ENCODE measurements around the gene PCBP3. TPM values are rescaled to one million over a fixed set of nuclear protein-coding genes. Genes with fewer than 3 reads are reported as not detected.

PCBP3 gene
- total and polyA plus RNA-seq, 12 donors, result 1.7 to 15.8 (median 4.7) TPM

GRCh38 chr21:45695086-45695485, 51.6 kb downstream of the PCBP3 start:
- no peak for DNase-seq
- TF ChIP-seq POLR2A (IDR thresholded peaks at IDR 0.05), result no peak
- TF ChIP-seq CTCF (IDR thresholded peaks at IDR 0.05), result no peak
- H3K27me3 ChIP-seq, result no peaks in the 10 kb centered on the region
- intact Hi-C loops (cut with DNase I), result no loop called here
- H3K4me3 ChIP-seq, result no peak overlapping the region
- H3K4me1 ChIP-seq (replicated peaks in 1 of 2), result no peaks in the 10 kb centered on the region
- no peak overlapping the region for H3K27ac ChIP-seq
- no peaks in the 10 kb centered on the region for H3K9me3 ChIP-seq (replicated peaks in 1 of 3)
- no peaks in the 10 kb centered on the region for H3K36me3 ChIP-seq (replicated peaks in 1 of 2)
- 29 to 40% (median 33%) methylated on average over 2 of the region's 2 CpGs; no CpG with 5 or more reads in 1 of the 4 donors for WGBS, 4 donors

GRCh38 chr21:45698493-45699184, 55.1 kb downstream of the PCBP3 start:
- WGBS, 4 donors, result 58 to 74% (median 66%) methylated on average over 3 of the region's 3 CpGs
- Histone ChIP-seq H3K36me3 (replicated peaks in 1 of 2) (no peaks in the 10 kb centered on the region), H3K27ac (peak overlapping the region in 1 of 5 donors; percentile 44), H3K4me3 (no peak overlapping the region), H3K27me3 (no peaks in the 10 kb centered on the region), H3K4me1 (replicated peaks in 1 of 2) (no peaks in the 10 kb centered on the region), H3K9me3 (replicated peaks in 1 of 3) (no peaks in the 10 kb centered on the region)
- intact Hi-C loops (cut with DNase I), result no loop called here
- peak; percentile 33 to 79 (median 77) for DNase-seq
- no peak for TF ChIP-seq CTCF (IDR thresholded peaks at IDR 0.05)
- TF ChIP-seq POLR2A (IDR thresholded peaks at IDR 0.05), result no peak

GRCh38 chr21:45699251-45699942, 55.9 kb downstream of the PCBP3 start:
- no peak for DNase-seq
- H3K36me3 ChIP-seq (replicated peaks in 1 of 2), result no peaks in the 10 kb centered on the region
- no peaks in the 10 kb centered on the region for H3K4me1 ChIP-seq (replicated peaks in 1 of 2)
- no peaks in the 10 kb centered on the region for H3K27me3 ChIP-seq
- TF ChIP-seq POLR2A (IDR thresholded peaks at IDR 0.05) (no peak), CTCF (IDR thresholded peaks at IDR 0.05) (no peak)
- H3K9me3 ChIP-seq (replicated peaks in 1 of 3), result no peaks in the 10 kb centered on the region
- no peak overlapping the region for H3K27ac ChIP-seq
- intact Hi-C loops (cut with DNase I), result no loop called here
- H3K4me3 ChIP-seq, result no peak overlapping the region
- 86 to 89% (median 86%) methylated on average over 7 of the region's 7 CpGs for WGBS, 4 donors

- no peak for DNase-seq
- 73 to 100% (median 88%) methylated on average over 1 of the region's 1 CpG for WGBS, 4 donors
- H3K4me3 ChIP-seq, result no peak overlapping the region
- H3K9me3 ChIP-seq (replicated peaks in 1 of 3), result no peaks in the 10 kb centered on the region
- H3K27ac ChIP-seq, result no peak overlapping the region
- H3K4me1 ChIP-seq (replicated peaks in 1 of 2), result no peaks in the 10 kb centered on the region
- TF ChIP-seq CTCF (IDR thresholded peaks at IDR 0.05) (no peak), POLR2A (IDR thresholded peaks at IDR 0.05) (no peak)
- intact Hi-C loops (cut with DNase I), result no loop called here
- no peaks in the 10 kb centered on the region for H3K36me3 ChIP-seq (replicated peaks in 1 of 2)
- no peaks in the 10 kb centered on the region for H3K27me3 ChIP-seq
Measured at GRCh38 chr21:45699966-45700365, 56.4 kb downstream of the PCBP3 start.
